Neuronal stem cell (in vitro differentiated cells): Measurements from ENCODE around the gene KIF26A.

ENCODE experiments used
- DNase-seq: peaks from one replicate; pipeline ENCODE4 v3.0.0-alpha.2; 2013; ENCODE audit warnings: low spot score
- H2AFZ ChIP-seq: one replicate; pipeline ENCODE4 v1.6.1; 2013; ENCODE audit warnings: mild to moderate bottlenecking, low read length, inconsistent platforms
- H2AK5ac ChIP-seq: 2 replicates; pipeline ENCODE4 v1.6.1; 2013; ENCODE audit warnings: low read depth, mild to moderate bottlenecking, inconsistent platforms, low read length, moderate library complexity, mixed read lengths
- H2BK120ac ChIP-seq: 2 replicates; pipeline ENCODE4 v1.6.1; 2013; ENCODE audit warnings: low read depth, mild to moderate bottlenecking, inconsistent platforms, low read length, moderate library complexity, mixed read lengths
- H2BK12ac ChIP-seq: one replicate; pipeline ENCODE4 v1.6.1; 2013; ENCODE audit warnings: low read length, inconsistent platforms
- H2BK15ac ChIP-seq: 2 replicates; pipeline ENCODE4 v1.6.1; 2013; ENCODE audit warnings: mild to moderate bottlenecking, low read length, inconsistent platforms, mixed read lengths
- H2BK5ac ChIP-seq: one replicate; pipeline ENCODE4 v1.6.1; 2013; ENCODE audit warnings: inconsistent platforms, mild to moderate bottlenecking, low read length, moderate library complexity
- H3K14ac ChIP-seq: one replicate; pipeline ENCODE4 v1.6.1; 2013; ENCODE audit warnings: low read length, inconsistent platforms
- H3K18ac ChIP-seq: 2 replicates; pipeline ENCODE4 v1.6.1; 2013; ENCODE audit warnings: low read length, inconsistent platforms
- H3K23ac ChIP-seq: 2 replicates; pipeline ENCODE4 v1.6.1; 2013; ENCODE audit warnings: low read depth, mild to moderate bottlenecking, mixed read lengths, low read length, inconsistent platforms; ENCODE audit not compliant: poor library complexity
- H3K27ac ChIP-seq: replicated peaks from 3 replicates; pipeline ENCODE4 v1.5.1; 2013; ENCODE audit warnings: low read length, inconsistent platforms
- H3K27me3 ChIP-seq, 3 experiments: 2 replicates each; pipeline ENCODE4 v1.6.1; 2013; ENCODE audit warnings: low read length in 3 of 3, mild to moderate bottlenecking in 2 of 3, inconsistent platforms in 1 of 3, low read depth in 1 of 3, mixed read lengths in 1 of 3, moderate library complexity in 1 of 3; ENCODE audit not compliant: control insufficient read depth in 3 of 3, insufficient read depth in 3 of 3
- H3K36me3 ChIP-seq, 2 donors: replicated peaks in 1 of 2; 2 replicates each; pipeline ENCODE4 v1.6.1; 2013; ENCODE audit warnings: low read length in 2 of 2; ENCODE audit not compliant: control insufficient read depth in 2 of 2, insufficient read depth in 2 of 2
- H3K4ac ChIP-seq: 2 replicates; pipeline ENCODE4 v1.6.1; 2013; ENCODE audit warnings: inconsistent platforms, mild to moderate bottlenecking, low read length, moderate library complexity
- H3K4me1 ChIP-seq, 2 donors: 1 replicate in 1 of 2; 2 replicates in 1 of 2; pipeline ENCODE4 v1.6.1; 2013; ENCODE audit warnings: low read length in 2 of 2, low read depth in 1 of 2; ENCODE audit not compliant: control insufficient read depth in 2 of 2, insufficient read depth in 1 of 2
- H3K4me2 ChIP-seq: one replicate; pipeline ENCODE4 v1.6.1; 2013; ENCODE audit warnings: mild to moderate bottlenecking, low read length, inconsistent platforms; ENCODE audit not compliant: insufficient read depth, poor library complexity, severe bottlenecking
- H3K4me3 ChIP-seq, 2 donors: 2 replicates each; pipeline ENCODE4 v1.5.1; 2013; ENCODE audit warnings: low read length in 2 of 2, mild to moderate bottlenecking in 2 of 2, inconsistent platforms in 1 of 2, moderate library complexity in 1 of 2
- H3K79me1 ChIP-seq: one replicate; pipeline ENCODE4 v1.6.1; 2013; ENCODE audit warnings: low read depth, mild to moderate bottlenecking, inconsistent platforms, low read length, moderate library complexity
- H3K9ac ChIP-seq: one replicate; pipeline ENCODE4 v1.6.1; 2013; ENCODE audit warnings: mild to moderate bottlenecking, low read depth, low read length, inconsistent platforms; ENCODE audit not compliant: poor library complexity
- H3K9me3 ChIP-seq, 2 donors: replicated peaks in 1 of 2; 2 replicates each; pipeline versions ENCODE3 to v1.6.1; 2013; ENCODE audit warnings: low read length in 2 of 2, mild to moderate bottlenecking in 2 of 2, inconsistent platforms in 1 of 2, low read depth in 1 of 2, mixed read lengths in 1 of 2, moderate library complexity in 1 of 2; ENCODE audit not compliant: control insufficient read depth in 2 of 2, insufficient read depth in 1 of 2
- H4K8ac ChIP-seq: one replicate; pipeline ENCODE4 v1.6.1; 2013; ENCODE audit warnings: low read depth, mild to moderate bottlenecking, inconsistent platforms, low read length, moderate library complexity
- H4K91ac ChIP-seq: one replicate; pipeline ENCODE4 v1.6.1; 2013; ENCODE audit warnings: low read length, low read depth, mild to moderate bottlenecking, inconsistent platforms; ENCODE audit not compliant: poor library complexity
- WGBS, 2 donors: extraction: QIAGEN DNeasy Blood & Tissue Kit; methylation state at CpG; one replicate each; pipeline ENCODE4 v1.1.7; 2013; ENCODE audit warnings: missing lambda C conversion rate in 2 of 2, mixed read lengths in 1 of 2; ENCODE audit not compliant: insufficient read length in 2 of 2, insufficient replicate concordance in 1 of 2; ENCODE audit errors: extremely low coverage in 2 of 2; 5-methylcytosine and 5-hydroxymethylcytosine counted together

KIF26A gene

GRCh38 chr14:104091927-104092771, 46.2 kb upstream of the KIF26A start:
- Histone ChIP-seq H2BK5ac (peak overlapping the region; percentile 48), H4K91ac (no peak overlapping the region), H2AFZ (no peak overlapping the region), H3K9ac (no peak overlapping the region), H2BK120ac (peak overlapping the region; percentile 31), H3K79me1 (peaks cover 3% of the 10 kb centered on the region), H2AK5ac (peak overlapping the region; percentile 90), H3K4me2 (no peak overlapping the region), H2BK12ac (no peak overlapping the region), H3K27me3 (peaks cover 0 to 23% (median 0%) of the 10 kb centered on the region in 3 experiments), H3K14ac (peak overlapping the region; percentile 14), H3K18ac (peak overlapping the region; percentile 19), H3K9me3 (peaks cover 0 to 2% of the 10 kb centered on the region in 2 donors), H3K23ac (no peak overlapping the region), H4K8ac (no peak overlapping the region), H3K4ac (peak overlapping the region; percentile 8), H3K4me1 (peaks cover 0 to 5% of the 10 kb centered on the region in 2 donors), H3K4me3 (no peak overlapping the region), H2BK15ac (peak overlapping the region; percentile 71), H3K27ac (no peak overlapping the region), H3K36me3 (no peaks in the 10 kb centered on the region)
- DNase-seq: no peak
- no CpG with 5 or more reads among the region's 23 CpGs for WGBS, 2 donors

- H2BK12ac ChIP-seq: peak overlapping the region; percentile 16
- H4K91ac ChIP-seq: no peak overlapping the region
- H2BK5ac ChIP-seq: peak overlapping the region; percentile 39
- peak overlapping the region; percentile 31 for H3K14ac ChIP-seq
- no peak overlapping the region for H2BK120ac ChIP-seq
- no peak overlapping the region for H3K4me2 ChIP-seq
- no peaks in the 10 kb centered on the region for H3K36me3 ChIP-seq
- no peak overlapping the region for H4K8ac ChIP-seq
- peaks cover 0 to 2% of the 10 kb centered on the region in 2 donors for H3K9me3 ChIP-seq
- no peak overlapping the region for H3K23ac ChIP-seq
- no CpG with 5 or more reads among the region's 11 CpGs for WGBS, 2 donors
- no peak overlapping the region for H2AFZ ChIP-seq
- H2BK15ac ChIP-seq: peak overlapping the region; percentile 19
- H3K18ac ChIP-seq: peak overlapping the region; percentile 87
- no peak for DNase-seq
- no peak overlapping the region for H3K4me3 ChIP-seq
- no peak overlapping the region for H3K27ac ChIP-seq
- H3K27me3 ChIP-seq: peaks cover 0 to 15% (median 0%) of the 10 kb centered on the region in 3 experiments
- peak overlapping the region; percentile 90 for H2AK5ac ChIP-seq
- peaks cover 0 to 5% of the 10 kb centered on the region in 2 donors for H3K4me1 ChIP-seq
- H3K9ac ChIP-seq: no peak overlapping the region
- H3K4ac ChIP-seq: no peak overlapping the region
- peaks cover 3% of the 10 kb centered on the region for H3K79me1 ChIP-seq
These were observed 45.4 kb upstream of the KIF26A start for GRCh38 chr14:104092931-104093365.

GRCh38 chr14:104093366-104094055, 44.9 kb upstream of the KIF26A start:
- Histone ChIP-seq H2BK5ac (peak overlapping the region; percentile 39), H3K4me1 (peaks cover 0 to 5% of the 10 kb centered on the region in 2 donors), H2AK5ac (peak overlapping the region; percentile 90), H3K9ac (no peak overlapping the region), H3K18ac (peak overlapping the region; percentile 87), H3K27me3 (peaks cover 0 to 14% (median 0%) of the 10 kb centered on the region in 3 experiments), H4K8ac (no peak overlapping the region), H3K23ac (no peak overlapping the region), H3K14ac (peak overlapping the region; percentile 31), H2BK120ac (no peak overlapping the region), H3K36me3 (no peaks in the 10 kb centered on the region), H2BK15ac (peak overlapping the region; percentile 34), H3K4ac (no peak overlapping the region), H3K4me2 (no peak overlapping the region), H3K4me3 (no peak overlapping the region), H3K9me3 (peaks cover 0 to 2% of the 10 kb centered on the region in 2 donors), H4K91ac (no peak overlapping the region), H2AFZ (no peak overlapping the region), H3K79me1 (peaks cover 3% of the 10 kb centered on the region), H3K27ac (no peak overlapping the region), H2BK12ac (peak overlapping the region; percentile 16)
- WGBS, 2 donors: no CpG with 5 or more reads among the region's 18 CpGs
- DNase-seq: no peak
